ENCODE data around the gene MSI2. TPM values are rescaled to one million over a fixed set of nuclear protein-coding genes. Genes with fewer than 3 reads are reported as not detected.

Gene MSI2
- total and polyA plus RNA-seq, 2 donors (not counting 3 experiments of a cell fraction or from before 2014, with no cell fraction given) = 20.9 to 59.3 TPM

DNA sequence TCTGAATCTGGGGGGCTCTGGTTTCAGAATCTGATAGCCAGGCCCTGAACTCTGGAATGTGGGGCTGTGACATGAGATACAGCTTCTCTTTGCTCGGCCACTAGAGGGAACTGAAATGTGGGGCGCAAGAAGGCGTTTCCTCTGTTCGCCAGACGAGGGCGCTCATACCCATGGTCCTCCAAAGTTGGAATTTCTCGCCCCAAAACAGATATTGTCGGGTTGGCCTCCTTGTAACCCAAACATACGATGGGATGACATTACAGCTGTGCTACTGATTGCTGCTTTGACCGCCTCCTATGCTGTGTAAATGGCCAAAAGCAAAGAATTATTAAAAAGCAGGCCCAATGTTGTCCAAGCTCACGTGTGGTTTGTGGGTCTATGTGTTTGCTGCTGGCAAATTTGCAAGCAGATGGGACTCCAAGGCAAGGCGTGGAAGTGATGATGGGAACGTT lies 13.1 kb upstream of the MSI2 start:
- DNase-seq (ENCODE audit: low read depth, low spot score) = peak; percentile 66
- Histone ChIP-seq H3K27me3 (ENCODE audit: control insufficient read depth in 2 of 2, insufficient read depth in 2 of 2, low read length in 2 of 2) (peaks cover 13 to 14% of the 10 kb centered on the region in 2 experiments), H2AFZ (ENCODE audit: low read depth, low read length) (no peak overlapping the region), H3K4me2 (ENCODE audit: insufficient read depth, low read length) (no peak overlapping the region), H3K4me3 (replicated peaks in 1 of 3; ENCODE audit: insufficient read depth in 1 of 3, low read depth in 1 of 3, low read length in 3 of 3) (no peak overlapping the region), H3K9me1 (replicated peaks; ENCODE audit: control insufficient read depth, extremely low read depth, insufficient read depth, low read length) (no peaks in the 10 kb centered on the region), H3K36me3 (ENCODE audit: control insufficient read depth in 2 of 2, extremely low read depth in 1 of 2, insufficient read depth in 2 of 2, low read length in 2 of 2) (no peaks in the 10 kb centered on the region), H3K79me2 (ENCODE audit: control insufficient read depth, insufficient read depth, low read length) (no peaks in the 10 kb centered on the region), H3K27ac (ENCODE audit: insufficient read depth, low read depth, low read length) (no peak overlapping the region), H4K20me1 (replicated peaks; ENCODE audit: control insufficient read depth, extremely low read depth, insufficient read depth, low read length) (no peaks in the 10 kb centered on the region), H3K4me1 (ENCODE audit: control insufficient read depth, extremely low read depth, insufficient read depth, low read length) (no peaks in the 10 kb centered on the region), H3K9ac (replicated peaks; ENCODE audit: extremely low read depth, insufficient read depth, low read length) (no peak overlapping the region), H3K9me3 (replicated peaks; ENCODE audit: control insufficient read depth, insufficient read depth, low read length) (no peaks in the 10 kb centered on the region)
- dilution Hi-C loops (cut with MboI; ENCODE audit: extremely low pct_ligation_motif_present, low sequenced_read_pairs) (no loop called here), intact Hi-C loops (cut with micrococcal nuclease) (loop anchor here (1.0 to 2.0 kb wide), 9 partner anchors 112 to 590 kb away; no protein-coding TSS in a partner anchor)
- CTCF ChIA-PET = interaction anchor here (0.5 to 3.0 kb wide), 188 partner anchors 8 to 932 kb away, joined by 3 to 143 read pairs (median 5); partner anchors contain the start of genes AKAP1, CCDC182 and MSI2
- POLR2A ChIA-PET = no interaction called here
- FAIRE-seq = peak; percentile 95
- BruUV-seq (replicated peaks) = no TSS peak
- TF ChIP-seq FOS (IDR thresholded peaks at IDR 0.05; ENCODE audit: borderline replicate concordance, insufficient read depth, low read length) = no peak
- TF ChIP-seq, protein P1, sequence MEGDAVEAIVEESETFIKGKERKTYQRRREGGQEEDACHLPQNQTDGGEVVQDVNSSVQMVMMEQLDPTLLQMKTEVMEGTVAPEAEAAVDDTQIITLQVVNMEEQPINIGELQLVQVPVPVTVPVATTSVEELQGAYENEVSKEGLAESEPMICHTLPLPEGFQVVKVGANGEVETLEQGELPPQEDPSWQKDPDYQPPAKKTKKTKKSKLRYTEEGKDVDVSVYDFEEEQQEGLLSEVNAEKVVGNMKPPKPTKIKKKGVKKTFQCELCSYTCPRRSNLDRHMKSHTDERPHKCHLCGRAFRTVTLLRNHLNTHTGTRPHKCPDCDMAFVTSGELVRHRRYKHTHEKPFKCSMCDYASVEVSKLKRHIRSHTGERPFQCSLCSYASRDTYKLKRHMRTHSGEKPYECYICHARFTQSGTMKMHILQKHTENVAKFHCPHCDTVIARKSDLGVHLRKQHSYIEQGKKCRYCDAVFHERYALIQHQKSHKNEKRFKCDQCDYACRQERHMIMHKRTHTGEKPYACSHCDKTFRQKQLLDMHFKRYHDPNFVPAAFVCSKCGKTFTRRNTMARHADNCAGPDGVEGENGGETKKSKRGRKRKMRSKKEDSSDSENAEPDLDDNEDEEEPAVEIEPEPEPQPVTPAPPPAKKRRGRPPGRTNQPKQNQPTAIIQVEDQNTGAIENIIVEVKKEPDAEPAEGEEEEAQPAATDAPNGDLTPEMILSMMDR (IDR thresholded peaks at IDR 0.05; ENCODE audit: extremely low read depth in 1 of 2, insufficient read depth in 1 of 2, low read depth in 1 of 2, low read length in 2 of 2) = peak; percentile 100

DNA sequence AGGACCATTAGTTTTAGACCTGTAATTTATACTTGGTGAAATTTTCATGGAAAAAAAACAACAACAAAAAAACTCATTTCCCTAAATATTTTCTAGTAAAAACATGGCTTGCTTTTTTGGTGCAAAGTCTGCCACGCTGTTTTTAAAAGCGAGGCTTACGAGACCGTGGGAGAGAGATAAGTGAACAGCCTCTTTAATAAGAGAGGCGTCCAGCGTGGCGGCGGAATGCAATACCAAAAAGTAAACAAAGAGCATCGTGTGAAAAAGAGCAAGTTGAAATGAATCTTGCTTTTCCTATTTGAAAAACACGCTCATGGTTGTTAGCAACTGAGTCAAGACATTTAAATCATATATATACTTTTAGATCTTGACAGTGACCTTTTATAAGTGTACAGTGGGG lies 10.5 kb upstream of the MSI2 start:
- no TSS peak for BruUV-seq (replicated peaks)
- Histone ChIP-seq H3K9ac (replicated peaks; ENCODE audit: extremely low read depth, insufficient read depth, low read length) (no peak overlapping the region), H4K20me1 (replicated peaks; ENCODE audit: control insufficient read depth, extremely low read depth, insufficient read depth, low read length) (no peaks in the 10 kb centered on the region), H2AFZ (ENCODE audit: low read depth, low read length) (no peak overlapping the region), H3K9me1 (replicated peaks; ENCODE audit: control insufficient read depth, extremely low read depth, insufficient read depth, low read length) (no peaks in the 10 kb centered on the region), H3K4me2 (ENCODE audit: insufficient read depth, low read length) (no peak overlapping the region), H3K36me3 (ENCODE audit: control insufficient read depth in 2 of 2, extremely low read depth in 1 of 2, insufficient read depth in 2 of 2, low read length in 2 of 2) (no peaks in the 10 kb centered on the region), H3K9me3 (replicated peaks; ENCODE audit: control insufficient read depth, insufficient read depth, low read length) (no peaks in the 10 kb centered on the region), H3K79me2 (ENCODE audit: control insufficient read depth, insufficient read depth, low read length) (no peaks in the 10 kb centered on the region), H3K4me1 (ENCODE audit: control insufficient read depth, extremely low read depth, insufficient read depth, low read length) (no peaks in the 10 kb centered on the region), H3K27me3 (ENCODE audit: control insufficient read depth in 2 of 2, insufficient read depth in 2 of 2, low read length in 2 of 2) (peaks cover 11 to 14% of the 10 kb centered on the region in 2 experiments), H3K4me3 (replicated peaks in 1 of 3; ENCODE audit: insufficient read depth in 1 of 3, low read depth in 1 of 3, low read length in 3 of 3) (no peak overlapping the region), H3K27ac (ENCODE audit: insufficient read depth, low read depth, low read length) (no peak overlapping the region)
- dilution Hi-C loops (cut with MboI; ENCODE audit: extremely low pct_ligation_motif_present, low sequenced_read_pairs) (no loop called here), intact Hi-C loops (cut with micrococcal nuclease) (no loop called here)
- ChIA-PET CTCF (no interaction called here), POLR2A (no interaction called here)
- FAIRE-seq (no peak), DNase-seq (ENCODE audit: low read depth, low spot score) (no peak)
- TF ChIP-seq POLR2AphosphoS5 (IDR thresholded peaks at IDR 0.05; ENCODE audit: insufficient read depth, low read depth, low read length) (no peak), GATA2 (IDR thresholded peaks at IDR 0.05; ENCODE audit: insufficient read depth, insufficient read length, low read depth, low read length) (no peak), POLR2A (IDR thresholded peaks at IDR 0.05; ENCODE audit: low read depth, low read length) (no peak), MYC (IDR thresholded peaks at IDR 0.05; ENCODE audit: low read depth, low read length) (no peak), FOS (IDR thresholded peaks at IDR 0.05; ENCODE audit: borderline replicate concordance, insufficient read depth, low read length) (no peak), EZH2 (IDR thresholded peaks at IDR 0.05; ENCODE audit: borderline replicate concordance, low read depth, low read length, severe bottlenecking) (no peak), JUN (IDR thresholded peaks at IDR 0.05; ENCODE audit: borderline replicate concordance, insufficient read depth, insufficient read length, low read depth) (no peak)
- TF ChIP-seq, protein P1 (IDR thresholded peaks at IDR 0.05; ENCODE audit: extremely low read depth in 1 of 2, insufficient read depth in 1 of 2, low read depth in 1 of 2, low read length in 2 of 2) = no peak
- TF ChIP-seq, protein P2, sequence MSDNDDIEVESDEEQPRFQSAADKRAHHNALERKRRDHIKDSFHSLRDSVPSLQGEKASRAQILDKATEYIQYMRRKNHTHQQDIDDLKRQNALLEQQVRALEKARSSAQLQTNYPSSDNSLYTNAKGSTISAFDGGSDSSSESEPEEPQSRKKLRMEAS (IDR thresholded peaks at IDR 0.05; ENCODE audit: insufficient read depth, insufficient read length) = no peak

Data from endothelial cell of umbilical vein (primary cell).